Fibroblast of skin of abdomen (primary cell): ENCODE data around the gene LRRK1.
"Not testable (repeated sequence)": the region's sequence is repeated elsewhere in the genome, so short reads cannot be mapped to it uniquely, and the experiment has no call there.

Experiments used
- DNase-seq: peaks from one replicate; pipeline ENCODE4 v3.0.0-alpha.2; 2013

Gene LRRK1

GRCh38 chr15:101059381-101060341 lies 140.5 kb downstream of the LRRK1 start:
- no peak for DNase-seq

DNA sequence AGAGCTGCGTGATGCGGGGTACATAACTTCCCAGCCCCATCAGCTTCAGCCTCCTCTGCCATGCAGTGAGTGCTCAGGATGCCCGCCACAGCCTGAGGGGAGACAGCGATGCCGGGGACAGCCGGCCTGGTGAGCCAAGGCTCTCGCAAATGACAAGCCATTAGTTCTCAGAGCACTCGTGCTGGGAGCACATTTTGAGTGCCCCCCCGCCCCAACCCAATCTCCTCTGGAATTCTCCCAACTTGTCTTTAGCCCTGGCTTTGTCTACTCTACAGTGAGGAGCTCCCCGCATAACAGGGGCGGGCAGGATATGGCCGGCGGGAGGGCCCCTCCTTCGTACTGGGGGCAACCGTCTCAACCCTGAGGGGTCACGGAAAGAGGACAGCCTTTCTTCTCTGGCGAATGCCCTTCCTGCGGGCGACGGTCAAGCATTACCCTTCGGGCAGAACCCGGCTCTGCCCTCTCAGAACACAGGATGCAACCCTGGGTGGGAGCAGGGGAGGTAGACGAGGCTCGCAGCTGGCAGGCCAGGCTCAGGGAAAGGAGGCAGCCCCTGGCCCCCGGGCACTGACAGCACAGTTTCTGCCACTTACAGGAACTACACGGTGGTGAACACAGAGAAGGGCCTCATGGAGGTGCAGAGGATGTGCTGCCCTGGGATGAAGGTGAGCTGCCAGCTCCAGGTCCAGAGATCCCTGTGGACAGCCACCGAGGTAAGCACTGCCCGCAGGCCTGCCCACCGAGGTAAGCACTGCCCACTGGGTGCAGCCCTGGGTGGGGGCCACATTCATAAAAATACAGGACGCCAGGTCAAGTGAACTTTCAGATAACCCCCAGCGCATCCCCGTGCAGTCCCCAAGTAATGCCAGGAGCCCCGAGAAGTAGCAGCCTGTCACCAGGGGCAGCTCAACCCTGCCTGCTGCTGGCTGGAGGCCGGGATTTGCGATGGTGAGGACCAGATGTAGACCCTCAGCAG lies 141.7 kb downstream of the LRRK1 start:
- DNase-seq, result no peak

- DNase-seq, result no peak
Observed at GRCh38 chr15:101062063-101062462, 142.9 kb downstream of the LRRK1 start.

GRCh38 chr15:101062471-101063171 lies 143.5 kb downstream of the LRRK1 start:
- DNase-seq, result no peak

DNA sequence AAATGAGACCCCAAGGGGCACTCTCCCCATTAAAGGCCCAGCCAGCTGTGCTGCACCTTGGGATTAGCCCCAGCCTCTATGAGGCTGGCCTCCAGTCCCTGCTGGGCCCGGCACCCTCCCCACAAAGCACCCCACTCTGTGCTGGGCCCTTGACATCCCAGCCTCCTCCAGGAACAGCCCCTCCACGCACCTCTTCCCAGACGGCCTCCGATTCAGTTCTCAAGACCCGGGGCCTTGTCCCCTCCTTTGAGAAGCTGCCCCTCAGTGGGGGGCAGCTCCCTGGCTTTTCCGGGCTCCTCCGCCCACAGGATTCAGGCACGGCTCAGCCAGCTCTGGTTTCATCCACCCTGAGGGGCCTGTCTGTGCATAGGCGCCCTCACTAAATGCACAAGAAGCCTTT lies 144.1 kb downstream of the LRRK1 start:
- DNase-seq, result no peak

DNA sequence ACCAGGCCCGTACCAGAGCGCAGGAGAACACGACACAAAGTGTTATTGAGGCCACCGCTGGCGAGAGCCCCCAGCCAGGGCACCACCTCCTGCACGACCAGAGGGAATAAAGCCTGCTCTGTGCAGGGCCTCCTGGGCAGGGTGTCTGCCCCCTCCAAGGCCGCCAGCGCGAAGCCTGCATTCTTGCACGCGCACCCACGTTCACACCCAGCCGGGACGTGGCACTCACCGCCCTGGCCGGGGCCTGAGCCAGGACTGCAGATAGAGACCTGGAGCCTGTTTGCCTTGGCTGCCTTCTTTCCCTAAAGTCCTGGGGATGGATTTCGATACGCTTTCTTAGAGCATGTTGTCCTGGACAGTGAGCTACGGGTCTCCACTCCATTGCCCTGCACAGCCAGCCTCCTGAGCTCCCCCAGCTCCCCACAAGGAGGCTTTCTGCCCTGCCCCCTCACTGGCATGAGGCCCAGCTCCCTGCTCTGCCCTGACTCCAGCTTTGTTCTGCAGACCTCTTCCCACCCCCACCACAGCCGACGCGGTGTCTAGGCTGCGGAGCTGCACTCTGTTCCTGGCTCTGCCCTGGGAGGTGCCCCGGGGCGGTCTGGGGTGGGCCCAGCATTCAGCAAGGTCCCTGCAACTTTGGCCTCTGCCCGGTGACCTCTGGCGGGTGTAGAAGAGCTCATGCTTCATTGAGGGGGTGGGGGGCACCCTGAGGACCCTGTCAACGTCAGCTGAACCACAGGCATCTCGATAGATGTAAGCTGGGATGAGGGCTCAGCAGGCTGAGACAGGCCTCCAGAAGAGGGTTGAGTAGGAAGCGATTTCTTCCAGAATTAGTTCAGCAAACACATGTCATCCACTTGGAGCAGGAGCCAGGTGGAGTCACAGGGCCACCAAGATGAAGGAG lies 145.0 kb downstream of the LRRK1 start:
- DNase-seq, result no peak

- no peak for DNase-seq
Observed at GRCh38 chr15:101064795-101065569, 145.8 kb downstream of the LRRK1 start.

GRCh38 chr15:101065570-101066221 lies 146.5 kb downstream of the LRRK1 start:
- DNase-seq, result no peak

DNA sequence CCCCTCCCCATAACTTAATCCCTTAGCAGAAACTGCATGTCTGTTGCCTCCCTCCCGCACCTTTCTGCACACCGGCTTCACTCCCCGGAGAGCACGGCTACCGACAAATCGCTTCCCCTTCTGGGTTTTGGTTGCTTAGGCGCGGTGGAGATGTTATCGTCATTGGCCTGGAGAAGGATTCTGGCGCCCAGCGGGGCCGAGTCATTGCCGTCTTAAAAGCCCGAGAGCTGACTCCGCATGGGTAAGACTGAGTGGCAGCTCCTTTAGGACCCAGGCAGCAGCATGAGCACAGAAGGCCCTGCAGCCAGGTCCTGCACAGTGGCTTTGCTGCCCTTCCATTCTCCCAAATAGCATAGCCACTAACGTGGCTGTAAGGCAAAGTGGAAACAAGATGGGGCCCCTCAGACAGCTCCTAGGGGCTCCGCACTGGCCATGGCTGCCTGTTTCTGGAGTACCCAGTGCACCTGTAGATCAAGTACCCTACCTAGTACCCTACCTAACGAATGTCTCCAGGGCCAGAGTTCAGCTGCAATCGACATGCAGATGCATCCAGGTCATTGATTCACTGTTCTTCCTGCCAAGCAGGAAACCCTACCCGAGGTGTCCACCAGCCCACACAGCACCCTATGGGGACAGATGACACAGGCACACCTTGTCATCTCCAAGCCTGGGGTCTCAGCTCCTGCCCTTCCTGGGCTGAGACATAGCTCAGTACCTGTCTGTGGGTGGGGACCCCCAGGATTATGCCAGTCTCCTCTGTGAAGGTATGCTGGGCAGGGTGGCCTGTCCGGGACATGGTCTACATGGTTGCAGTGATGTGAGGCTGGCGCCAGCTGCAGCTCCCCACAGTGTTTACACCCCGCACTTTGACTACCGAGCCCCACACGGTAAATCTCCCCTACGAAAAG lies 147.6 kb downstream of the LRRK1 start:
- DNase-seq, result no peak

GRCh38 chr15:101067660-101068522 lies 148.7 kb downstream of the LRRK1 start:
- DNase-seq, result no peak

DNA sequence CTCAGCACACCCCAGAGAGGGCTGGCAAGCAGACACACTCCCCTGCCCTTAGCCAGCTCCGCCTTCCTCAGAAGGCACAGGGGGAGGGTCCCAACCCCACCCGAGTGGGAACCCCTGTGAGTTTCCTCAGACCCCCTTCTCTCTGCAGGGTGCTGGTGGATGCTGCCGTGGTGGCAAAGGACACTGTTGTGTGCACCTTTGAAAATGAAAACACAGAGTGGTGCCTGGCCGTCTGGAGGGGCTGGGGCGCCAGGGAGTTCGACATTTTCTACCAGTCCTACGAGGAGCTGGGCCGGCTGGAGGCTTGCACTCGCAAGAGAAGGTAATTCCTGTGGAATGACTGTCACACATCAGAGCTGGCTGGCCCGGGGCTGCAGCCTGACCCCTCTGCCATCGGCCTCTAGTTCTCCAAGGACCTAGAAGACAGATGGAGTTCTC lies 149.4 kb downstream of the LRRK1 start:
- no peak for DNase-seq

- DNase-seq, result peak; percentile 25
Observed at GRCh38 chr15:101068961-101069653, 149.9 kb downstream of the LRRK1 start.

- DNase-seq, result no peak
Observed at GRCh38 chr15:101069654-101069973, 150.5 kb downstream of the LRRK1 start.

GRCh38 chr15:101070024-101070423 lies 150.9 kb downstream of the LRRK1 start:
- no peak for DNase-seq

GRCh38 chr15:101070502-101071273 lies 151.5 kb downstream of the LRRK1 start:
- peak; percentile 77 for DNase-seq

DNA sequence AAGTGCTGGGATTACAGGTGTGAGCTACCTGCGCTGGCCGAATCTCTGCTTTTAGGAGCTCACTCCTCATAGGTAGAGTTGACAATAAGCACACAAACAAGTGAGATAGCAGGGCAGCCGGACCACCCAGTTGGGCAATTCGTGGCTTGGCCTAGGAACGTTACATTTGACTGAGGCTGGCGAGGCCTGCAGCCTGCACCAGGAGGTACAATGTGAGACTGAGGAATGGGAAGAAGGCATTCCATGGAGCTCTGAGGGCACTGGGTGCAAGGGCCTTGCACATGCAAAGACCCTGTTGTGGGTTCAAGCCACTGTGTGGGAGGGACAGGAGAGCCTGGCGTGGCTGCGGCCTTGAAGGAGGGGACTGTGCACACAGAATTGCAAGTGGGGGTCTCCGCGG lies 152.5 kb downstream of the LRRK1 start:
- no peak for DNase-seq

- not testable (repeated sequence) for DNase-seq
Observed at GRCh38 chr15:101072235-101072634, 153.1 kb downstream of the LRRK1 start.
